SW 1271 (cell line): Measurements from ENCODE around the gene SLMAP.

Source experiments
- DNase-seq, 2 experiments: peaks; one replicate each; lab custom pipeline; 2025; lab: John Stamatoyannopoulos, UW

SLMAP gene

GRCh38 chr3:57943525-57944495, 187.7 kb downstream of the SLMAP start:
- no peak for DNase-seq

- no peak for DNase-seq
These were observed 190.9 kb downstream of the SLMAP start for GRCh38 chr3:57946970-57947381.

GRCh38 chr3:57948080-57948671, 192.1 kb downstream of the SLMAP start:
- no peak for DNase-seq

GRCh38 chr3:57948781-57949242, 192.7 kb downstream of the SLMAP start:
- no peak for DNase-seq

- DNase-seq, result no peak
These were observed 193.2 kb downstream of the SLMAP start for GRCh38 chr3:57949344-57949743.

- DNase-seq, result no peak
These were observed 193.9 kb downstream of the SLMAP start for GRCh38 chr3:57949785-57950615.

- peak in 1 of 2 experiments; percentile 21 for DNase-seq
These were observed 195.2 kb downstream of the SLMAP start for GRCh38 chr3:57951066-57951882.

GRCh38 chr3:57952208-57952631, 196.1 kb downstream of the SLMAP start:
- no peak for DNase-seq

GRCh38 chr3:57952651-57953050, 196.5 kb downstream of the SLMAP start:
- no peak for DNase-seq

GRCh38 chr3:57953576-57953975, 197.5 kb downstream of the SLMAP start:
- DNase-seq, result no peak

GRCh38 chr3:57956119-57956832, 200.2 kb downstream of the SLMAP start:
- DNase-seq, result no peak

- DNase-seq, result no peak
These were observed 200.7 kb downstream of the SLMAP start for GRCh38 chr3:57956833-57957174.

GRCh38 chr3:57957824-57958223, 201.7 kb downstream of the SLMAP start:
- no peak for DNase-seq

- DNase-seq, result no peak
These were observed 202.7 kb downstream of the SLMAP start for GRCh38 chr3:57958642-57959422.

- no peak for DNase-seq
These were observed 203.5 kb downstream of the SLMAP start for GRCh38 chr3:57959423-57960173.

GRCh38 chr3:57960174-57960505, 204.0 kb downstream of the SLMAP start:
- no peak for DNase-seq

- DNase-seq, result no peak
These were observed 205.2 kb downstream of the SLMAP start for GRCh38 chr3:57961177-57961827.

- DNase-seq, result peak in 1 of 2 experiments; percentile 19
These were observed 205.8 kb downstream of the SLMAP start for GRCh38 chr3:57961828-57962447.
